Measurements from ENCODE around the gene LTBP4.

The LTBP4 gene

DNA sequence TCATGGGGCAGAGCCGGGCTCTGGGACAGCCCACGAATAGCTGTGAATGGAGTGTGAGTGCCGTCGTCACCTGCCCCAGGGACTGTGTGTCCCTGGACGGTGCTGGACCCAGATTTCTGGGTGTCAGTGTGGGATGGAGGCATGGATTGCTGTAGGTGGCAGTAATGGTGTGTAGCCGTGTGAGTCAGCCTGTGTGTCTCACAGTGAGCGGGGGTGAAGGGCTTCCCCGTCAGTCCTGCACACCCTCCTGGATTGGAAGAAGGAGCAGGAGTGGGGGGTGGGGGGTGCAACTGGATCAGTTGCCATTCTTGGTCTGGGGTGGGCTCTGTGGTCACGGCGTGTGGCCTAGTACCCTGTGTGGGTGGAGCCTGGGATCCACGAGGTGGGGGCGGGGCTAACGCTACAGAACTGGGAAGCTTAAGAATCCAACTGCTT lies 6.5 kb upstream of the LTBP4 start:
- no peak for DNase-seq
- H3K9ac ChIP-seq (ENCODE audit: low read depth, low read length): no peak overlapping the region
- no peak overlapping the region for H3K27ac ChIP-seq (ENCODE audit: low read length)
- no peaks in the 10 kb centered on the region for H3K79me2 ChIP-seq (ENCODE audit: insufficient read depth, low read length)
- 0 out of 3 replicates have a peak, but pooled peaks have one; percentile 8 for ATAC-seq (ENCODE audit: insufficient read depth, low read depth)
- no peak overlapping the region for H3K4me2 ChIP-seq (ENCODE audit: insufficient read depth, low read length)
- TF ChIP-seq, protein P1, sequence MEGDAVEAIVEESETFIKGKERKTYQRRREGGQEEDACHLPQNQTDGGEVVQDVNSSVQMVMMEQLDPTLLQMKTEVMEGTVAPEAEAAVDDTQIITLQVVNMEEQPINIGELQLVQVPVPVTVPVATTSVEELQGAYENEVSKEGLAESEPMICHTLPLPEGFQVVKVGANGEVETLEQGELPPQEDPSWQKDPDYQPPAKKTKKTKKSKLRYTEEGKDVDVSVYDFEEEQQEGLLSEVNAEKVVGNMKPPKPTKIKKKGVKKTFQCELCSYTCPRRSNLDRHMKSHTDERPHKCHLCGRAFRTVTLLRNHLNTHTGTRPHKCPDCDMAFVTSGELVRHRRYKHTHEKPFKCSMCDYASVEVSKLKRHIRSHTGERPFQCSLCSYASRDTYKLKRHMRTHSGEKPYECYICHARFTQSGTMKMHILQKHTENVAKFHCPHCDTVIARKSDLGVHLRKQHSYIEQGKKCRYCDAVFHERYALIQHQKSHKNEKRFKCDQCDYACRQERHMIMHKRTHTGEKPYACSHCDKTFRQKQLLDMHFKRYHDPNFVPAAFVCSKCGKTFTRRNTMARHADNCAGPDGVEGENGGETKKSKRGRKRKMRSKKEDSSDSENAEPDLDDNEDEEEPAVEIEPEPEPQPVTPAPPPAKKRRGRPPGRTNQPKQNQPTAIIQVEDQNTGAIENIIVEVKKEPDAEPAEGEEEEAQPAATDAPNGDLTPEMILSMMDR (IDR thresholded peaks at IDR 0.05; ENCODE audit: borderline replicate concordance, extremely low read depth, low read length, poor library complexity, severe bottlenecking): no peak
- TF ChIP-seq EZH2 (IDR thresholded peaks at IDR 0.05; ENCODE audit: borderline replicate concordance, low read depth, low read length, severe bottlenecking): no peak
- H4K20me1 ChIP-seq (ENCODE audit: insufficient read depth, low read length): no peaks in the 10 kb centered on the region; the same call in 1 of the 2 replicates
- H2AFZ ChIP-seq (ENCODE audit: low read depth, low read length): no peak overlapping the region
- no peaks in the 10 kb centered on the region for H3K36me3 ChIP-seq (ENCODE audit: insufficient read depth, low read length)
- H3K4me1 ChIP-seq (ENCODE audit: insufficient read depth, low read length): peaks cover 20% of the 10 kb centered on the region
- no peak overlapping the region for H3K4me3 ChIP-seq (ENCODE audit: low read depth in 1 of 2, low read length in 2 of 2)
- peaks cover 9% of the 10 kb centered on the region for H3K27me3 ChIP-seq (ENCODE audit: insufficient read depth, low read length, poor library complexity)
- H3K9me3 ChIP-seq (ENCODE audit: insufficient read depth, low read length, severe bottlenecking): no peaks in the 10 kb centered on the region

DNA sequence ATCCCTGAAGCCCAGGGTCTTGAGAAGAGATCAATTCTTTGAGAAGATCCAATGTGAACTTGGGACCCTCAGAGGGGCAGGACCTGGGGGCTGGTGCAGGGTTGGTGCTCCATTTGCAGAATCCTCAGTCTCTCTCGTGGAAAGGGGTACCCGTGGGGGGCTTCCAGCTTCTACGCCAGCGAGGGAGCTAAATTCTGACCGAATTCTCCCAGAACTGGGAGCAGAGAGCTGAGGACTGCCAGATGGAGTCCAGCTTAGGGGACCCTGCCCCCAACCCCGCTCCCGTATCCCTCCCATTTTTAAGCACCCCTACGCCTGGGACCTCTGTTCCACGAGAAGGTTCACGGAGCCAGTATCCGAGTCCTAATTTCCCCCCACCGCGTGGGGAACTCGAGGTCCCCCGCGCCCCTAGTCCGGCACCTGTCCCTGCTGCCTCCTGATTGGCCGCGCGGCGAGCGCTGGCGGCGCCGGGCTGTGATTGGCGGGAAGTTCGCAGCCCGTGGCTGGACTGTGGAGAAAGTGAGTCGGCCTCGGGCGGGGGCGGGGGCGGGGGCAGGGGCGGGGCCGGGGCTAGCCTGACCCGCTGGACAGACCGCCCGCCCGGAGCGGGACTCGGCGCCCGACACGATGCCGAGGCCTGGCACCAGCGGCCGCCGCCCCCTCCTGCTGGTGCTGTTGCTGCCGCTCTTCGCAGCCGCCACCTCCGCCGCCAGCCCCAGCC lies 4.4 kb upstream of the LTBP4 start:
- Histone ChIP-seq H3K27me3 (ENCODE audit: insufficient read depth, low read length, poor library complexity) (peaks cover 11% of the 10 kb centered on the region), H3K27ac (ENCODE audit: low read length) (no peak overlapping the region), H3K4me3 (ENCODE audit: low read depth in 1 of 2, low read length in 2 of 2) (no peak overlapping the region), H4K20me1 (ENCODE audit: insufficient read depth, low read length) (no peaks in the 10 kb centered on the region; the same call in 1 of the 2 replicates), H3K79me2 (ENCODE audit: insufficient read depth, low read length) (no peaks in the 10 kb centered on the region), H2AFZ (ENCODE audit: low read depth, low read length) (no peak overlapping the region), H3K4me1 (ENCODE audit: insufficient read depth, low read length) (peaks cover 22% of the 10 kb centered on the region), H3K36me3 (ENCODE audit: insufficient read depth, low read length) (no peaks in the 10 kb centered on the region), H3K4me2 (ENCODE audit: insufficient read depth, low read length) (no peak overlapping the region), H3K9ac (ENCODE audit: low read depth, low read length) (no peak overlapping the region), H3K9me3 (ENCODE audit: insufficient read depth, low read length, severe bottlenecking) (no peaks in the 10 kb centered on the region)
- DNase-seq (no peak), ATAC-seq (ENCODE audit: insufficient read depth, low read depth) (no peak)
- TF ChIP-seq, protein P1 (IDR thresholded peaks at IDR 0.05; ENCODE audit: borderline replicate concordance, extremely low read depth, low read length, poor library complexity, severe bottlenecking): no peak
- TF ChIP-seq EZH2 (IDR thresholded peaks at IDR 0.05; ENCODE audit: borderline replicate concordance, low read depth, low read length, severe bottlenecking): no peak

- Histone ChIP-seq H3K4me3 (ENCODE audit: low read depth in 1 of 2, low read length in 2 of 2) (no peak overlapping the region), H4K20me1 (ENCODE audit: insufficient read depth, low read length) (no peaks in the 10 kb centered on the region; the same call in 1 of the 2 replicates), H3K27ac (ENCODE audit: low read length) (no peak overlapping the region), H2AFZ (ENCODE audit: low read depth, low read length) (no peak overlapping the region), H3K36me3 (ENCODE audit: insufficient read depth, low read length) (no peaks in the 10 kb centered on the region), H3K9ac (ENCODE audit: low read depth, low read length) (no peak overlapping the region), H3K9me3 (ENCODE audit: insufficient read depth, low read length, severe bottlenecking) (no peaks in the 10 kb centered on the region), H3K4me1 (ENCODE audit: insufficient read depth, low read length) (peaks cover 22% of the 10 kb centered on the region), H3K79me2 (ENCODE audit: insufficient read depth, low read length) (no peaks in the 10 kb centered on the region), H3K4me2 (ENCODE audit: insufficient read depth, low read length) (no peak overlapping the region), H3K27me3 (ENCODE audit: insufficient read depth, low read length, poor library complexity) (peaks cover 11% of the 10 kb centered on the region)
- TF ChIP-seq, protein P1 (IDR thresholded peaks at IDR 0.05; ENCODE audit: borderline replicate concordance, extremely low read depth, low read length, poor library complexity, severe bottlenecking): no peak
- TF ChIP-seq EZH2 (IDR thresholded peaks at IDR 0.05; ENCODE audit: borderline replicate concordance, low read depth, low read length, severe bottlenecking): no peak
- no peak for DNase-seq
- ATAC-seq (ENCODE audit: insufficient read depth, low read depth): no peak
Observed at GRCh38 chr19:40597329-40597838, 3.8 kb upstream of the LTBP4 start.
